Body of pancreas (tissue), 4 donors: ENCODE measurements around the gene BCR. TPM values are rescaled to one million over a fixed set of nuclear protein-coding genes. Genes with fewer than 3 reads are reported as not detected.

Experiments used
- ATAC-seq: fragments of 150-250 bp; one replicate; pipeline ENCODE4 v1.9.1; 2016
- DNase-seq, 4 donors: peaks; one replicate each; pipeline ENCODE4 v3.0.0-alpha.2; 2019
- H3K27ac ChIP-seq, 4 donors: fragments of 200-600 bp; sonication (generic); 1 replicate in 3 of 4; 2 replicates in 1 of 4; pipeline versions ENCODE4 v1.5.1 to v1.6.1; 2016 to 2019; ENCODE audit warnings: mild to moderate bottlenecking in 1 of 4, mixed read lengths in 1 of 4, moderate library complexity in 1 of 4
- H3K27me3 ChIP-seq, 2 donors: fragments of 200-600 bp; sonication (generic); one replicate each; pipeline ENCODE4 v1.6.0; 2016; ENCODE audit warnings: mild to moderate bottlenecking in 1 of 2
- H3K36me3 ChIP-seq, 2 donors: fragments of 200-600 bp; sonication (generic); replicated peaks in 1 of 2; 2 replicates each; pipeline ENCODE4 v1.5.1; 2016; ENCODE audit warnings: low read depth in 2 of 2; ENCODE audit not compliant: insufficient read depth in 1 of 2
- H3K4me1 ChIP-seq: fragments of 200-600 bp; sonication (generic); one replicate; pipeline ENCODE4 v1.6.0; 2016
- H3K4me3 ChIP-seq, 2 donors: fragments of 200-600 bp; sonication (generic); 1 replicate in 1 of 2; 2 replicates in 1 of 2; pipeline ENCODE4 v1.5.1; 2016 to 2019
- H3K9me3 ChIP-seq, 3 donors: fragments of 200-600 bp; sonication (generic); 1 replicate in 2 of 3; 2 replicates in 1 of 3; pipeline ENCODE4 v1.5.1; 2016
- POLR2A ChIP-seq, 3 donors: fragments of 450-650 bp; IDR thresholded peaks; one replicate each; pipeline ENCODE4 v1.6.1; 2016; ENCODE audit warnings: antibody characterized with exemption in 3 of 3, mild to moderate bottlenecking in 2 of 3
- WGBS, 2 donors: methylation state at CpG; one replicate each; pipeline ENCODE4 v1.1.5; 2017; 5-methylcytosine and 5-hydroxymethylcytosine counted together
- intact Hi-C: fragments of 100-400 bp; cut with DNase I; formaldehyde crosslinking; loops from one replicate; pipeline ENCODE4 v1.15.1; 2023
- total RNA-seq, 2 donors: library from RNA; depleted of rRNA; stranded (reverse); fragments of >200 nt; gene quantifications; one replicate each; pipeline ENCODE4 v1.1.0, GENCODE V29; 2016
- TF ChIP-seq, protein P1 (sequence below), 7 experiments: fragments of 450-650 bp in 4 of 7; fragments of 200-600 bp in 3 of 7; sonication (generic) in 3 of 7; IDR thresholded peaks; one replicate each; pipeline ENCODE4 v1.5.1; 2016 to 2019; ENCODE audit warnings: antibody characterized with exemption in 7 of 7

Gene BCR
- total RNA-seq, 2 donors from 2014 or later, result 28.3 to 71.2 TPM

GRCh38 chr22:23272371-23272770, 92.1 kb downstream of the BCR start:
- peaks cover 0 to 14% of the 10 kb centered on the region in 2 donors for H3K36me3 ChIP-seq
- 55 to 67% methylated on average over 4 to 8 of the region's 8 CpGs for WGBS, 2 donors
- intact Hi-C loops, result no loop called here

GRCh38 chr22:23272834-23273233, 92.5 kb downstream of the BCR start:
- TF ChIP-seq POLR2A (IDR thresholded peaks at IDR 0.05), result no peak
- TF ChIP-seq, protein P1, sequence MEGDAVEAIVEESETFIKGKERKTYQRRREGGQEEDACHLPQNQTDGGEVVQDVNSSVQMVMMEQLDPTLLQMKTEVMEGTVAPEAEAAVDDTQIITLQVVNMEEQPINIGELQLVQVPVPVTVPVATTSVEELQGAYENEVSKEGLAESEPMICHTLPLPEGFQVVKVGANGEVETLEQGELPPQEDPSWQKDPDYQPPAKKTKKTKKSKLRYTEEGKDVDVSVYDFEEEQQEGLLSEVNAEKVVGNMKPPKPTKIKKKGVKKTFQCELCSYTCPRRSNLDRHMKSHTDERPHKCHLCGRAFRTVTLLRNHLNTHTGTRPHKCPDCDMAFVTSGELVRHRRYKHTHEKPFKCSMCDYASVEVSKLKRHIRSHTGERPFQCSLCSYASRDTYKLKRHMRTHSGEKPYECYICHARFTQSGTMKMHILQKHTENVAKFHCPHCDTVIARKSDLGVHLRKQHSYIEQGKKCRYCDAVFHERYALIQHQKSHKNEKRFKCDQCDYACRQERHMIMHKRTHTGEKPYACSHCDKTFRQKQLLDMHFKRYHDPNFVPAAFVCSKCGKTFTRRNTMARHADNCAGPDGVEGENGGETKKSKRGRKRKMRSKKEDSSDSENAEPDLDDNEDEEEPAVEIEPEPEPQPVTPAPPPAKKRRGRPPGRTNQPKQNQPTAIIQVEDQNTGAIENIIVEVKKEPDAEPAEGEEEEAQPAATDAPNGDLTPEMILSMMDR (IDR thresholded peaks at IDR 0.05), result no peak
- intact Hi-C loops, result no loop called here
- Histone ChIP-seq H3K9me3 (no peaks in the 10 kb centered on the region), H3K36me3 (peaks cover 0 to 14% of the 10 kb centered on the region in 2 donors), H3K4me3 (no peak overlapping the region), H3K27ac (no peak overlapping the region), H3K27me3 (no peaks in the 10 kb centered on the region), H3K4me1 (no peaks in the 10 kb centered on the region)
- WGBS, 2 donors, result 87 to 90% methylated on average over 8 to 10 of the region's 11 CpGs
- DNase-seq, result no peak
- ATAC-seq, result no peak

More at GRCh38 chr22:23272371-23272770, 92.1 kb downstream of the BCR start:
- Histone ChIP-seq H3K4me3 (no peak overlapping the region), H3K27me3 (no peaks in the 10 kb centered on the region), H3K4me1 (no peaks in the 10 kb centered on the region), H3K27ac (no peak overlapping the region), H3K9me3 (no peaks in the 10 kb centered on the region)
- DNase-seq, result no peak
- TF ChIP-seq POLR2A (IDR thresholded peaks at IDR 0.05), result no peak
- TF ChIP-seq, protein P1 (IDR thresholded peaks at IDR 0.05), result no peak
- no peak for ATAC-seq

DNA sequence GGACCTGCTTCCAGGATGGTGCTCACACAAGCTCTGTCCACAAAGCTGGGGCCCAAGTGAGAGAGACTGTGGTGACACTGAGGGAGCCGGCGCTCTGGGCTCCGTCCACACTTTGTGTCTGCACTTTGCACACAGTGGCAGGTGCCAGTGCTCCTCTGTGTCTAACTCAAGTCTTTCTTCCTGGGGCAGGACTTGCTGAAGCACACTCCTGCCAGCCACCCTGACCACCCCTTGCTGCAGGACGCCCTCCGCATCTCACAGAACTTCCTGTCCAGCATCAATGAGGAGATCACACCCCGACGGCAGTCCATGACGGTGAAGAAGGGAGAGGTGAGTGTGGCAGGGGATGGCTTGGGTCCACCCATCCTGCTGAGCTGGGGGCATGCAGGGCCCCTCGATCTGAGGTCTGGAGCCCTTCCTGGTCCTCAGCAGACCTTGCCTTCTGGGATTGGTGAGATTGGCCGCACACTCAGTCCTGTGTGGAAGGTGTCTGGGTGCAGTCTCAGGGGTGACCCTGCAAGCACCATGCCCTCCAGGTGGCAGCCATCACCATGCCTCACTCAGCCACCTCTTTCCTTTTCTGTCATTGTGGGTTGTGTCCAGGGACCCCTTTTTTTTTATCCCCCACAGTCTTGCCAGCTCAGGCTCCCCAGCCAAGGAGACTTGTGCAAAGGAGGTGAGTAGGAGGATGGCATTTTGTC, 93.3 kb downstream of the BCR start:
- intact Hi-C loops, result no loop called here
- H3K36me3 ChIP-seq, result peaks cover 0 to 14% of the 10 kb centered on the region in 2 donors
- H3K4me3 ChIP-seq, result no peak overlapping the region
- no peaks in the 10 kb centered on the region for H3K27me3 ChIP-seq
- peaks cover 7% of the 10 kb centered on the region for H3K4me1 ChIP-seq
- TF ChIP-seq, protein P1 (IDR thresholded peaks at IDR 0.05), result no peak
- TF ChIP-seq POLR2A (IDR thresholded peaks at IDR 0.05), result no peak
- ATAC-seq (no peak), DNase-seq (no peak)
- 83 to 96% methylated on average over 6 to 10 of the region's 10 CpGs for WGBS, 2 donors
- no peaks in the 10 kb centered on the region for H3K9me3 ChIP-seq
- no peak overlapping the region for H3K27ac ChIP-seq

- peaks cover 0 to 14% of the 10 kb centered on the region in 2 donors for H3K36me3 ChIP-seq
- H3K4me3 ChIP-seq, result no peak overlapping the region
- DNase-seq (no peak), ATAC-seq (no peak)
- intact Hi-C loops, result no loop called here
- peaks cover 13% of the 10 kb centered on the region for H3K4me1 ChIP-seq
- 83 to 91% methylated on average over 9 to 10 of the region's 10 CpGs for WGBS, 2 donors
- H3K27me3 ChIP-seq, result no peaks in the 10 kb centered on the region
- no peak overlapping the region for H3K27ac ChIP-seq
- no peak for TF ChIP-seq POLR2A (IDR thresholded peaks at IDR 0.05)
- H3K9me3 ChIP-seq, result no peaks in the 10 kb centered on the region
Measured at GRCh38 chr22:23274146-23274526, 93.8 kb downstream of the BCR start.

- DNase-seq, result no peak
- H3K4me3 ChIP-seq, result no peak overlapping the region
- H3K36me3 ChIP-seq, result peaks cover 0 to 14% of the 10 kb centered on the region in 2 donors
- intact Hi-C loops, result no loop called here
- no peak overlapping the region for H3K27ac ChIP-seq
- WGBS, 2 donors, result 96% methylated on average over 5 to 15 of the region's 15 CpGs
- no peak for ATAC-seq
- no peak for TF ChIP-seq POLR2A (IDR thresholded peaks at IDR 0.05)
- TF ChIP-seq, protein P1 (IDR thresholded peaks at IDR 0.05), result no peak
- H3K9me3 ChIP-seq, result no peaks in the 10 kb centered on the region
- H3K4me1 ChIP-seq, result peaks cover 21% of the 10 kb centered on the region
- no peaks in the 10 kb centered on the region for H3K27me3 ChIP-seq
Measured at GRCh38 chr22:23274891-23275694, 94.8 kb downstream of the BCR start.
